CD4-positive, alpha-beta T cell treated with Interleukin-15 for 1 hour (primary cell): ENCODE data around the gene PLIN5.

Source experiments
- DNase-seq: peaks from one replicate; pipeline ENCODE4 v3.0.0-alpha.2; 2020

PLIN5 gene

GRCh38 chr19:4503825-4504170 is 31.2 kb downstream of the PLIN5 start:
- DNase-seq = no peak

GRCh38 chr19:4503132-4503824 is 31.7 kb downstream of the PLIN5 start:
- DNase-seq = no peak

- no peak for DNase-seq
Measured at GRCh38 chr19:4502282-4503131, 32.5 kb downstream of the PLIN5 start.

- DNase-seq = no peak
Measured at GRCh38 chr19:4501691-4502090, 33.3 kb downstream of the PLIN5 start.

GRCh38 chr19:4500841-4501591 is 34.0 kb downstream of the PLIN5 start:
- no peak for DNase-seq

GRCh38 chr19:4499855-4500254 is 35.2 kb downstream of the PLIN5 start:
- DNase-seq = no peak

- no peak for DNase-seq
Measured at GRCh38 chr19:4499318-4499717, 35.7 kb downstream of the PLIN5 start.

- no peak for DNase-seq
Measured at GRCh38 chr19:4498694-4499093, 36.3 kb downstream of the PLIN5 start.

- DNase-seq = no peak
Measured at GRCh38 chr19:4497770-4498389, 37.1 kb downstream of the PLIN5 start.

GRCh38 chr19:4496304-4496703 is 38.7 kb downstream of the PLIN5 start:
- DNase-seq = no peak

- DNase-seq = no peak
Measured at GRCh38 chr19:4495471-4495870, 39.6 kb downstream of the PLIN5 start.

GRCh38 chr19:4494691-4495064 is 40.3 kb downstream of the PLIN5 start:
- DNase-seq = no peak

GRCh38 chr19:4493929-4494690 is 40.9 kb downstream of the PLIN5 start:
- no peak for DNase-seq

- DNase-seq = no peak
Measured at GRCh38 chr19:4493104-4493928, 41.7 kb downstream of the PLIN5 start.

- no peak for DNase-seq
Measured at GRCh38 chr19:4492337-4493103, 42.5 kb downstream of the PLIN5 start.

- no peak for DNase-seq
Measured at GRCh38 chr19:4491446-4491845, 43.6 kb downstream of the PLIN5 start.

GRCh38 chr19:4488496-4488895 is 46.5 kb downstream of the PLIN5 start:
- no peak for DNase-seq

GRCh38 chr19:4487572-4487971 is 47.5 kb downstream of the PLIN5 start:
- no peak for DNase-seq

GRCh38 chr19:4483385-4483784 is 51.6 kb downstream of the PLIN5 start:
- no peak for DNase-seq

- DNase-seq = no peak
Measured at GRCh38 chr19:4482721-4483364, 52.2 kb downstream of the PLIN5 start.
